ENCODE data around the gene NUMBL. TPM values are rescaled to one million over a fixed set of nuclear protein-coding genes. Genes with fewer than 3 reads are reported as not detected.
"Not testable (repeated sequence)": the region's sequence is repeated elsewhere in the genome, so short reads cannot be mapped to it uniquely, and the experiment has no call there.

NUMBL gene
- total and polyA plus RNA-seq, 4 donors: 1.1 to 4.6 (median 2.7) TPM

- TF ChIP-seq ZBTB33 (IDR thresholded peaks at IDR 0.05): no peak
- TF ChIP-seq EGR1 (IDR thresholded peaks at IDR 0.05; ENCODE audit: low read depth in 2 of 2): no peak
Measured at GRCh38 chr19:40733149-40733548, 42.7 kb upstream of the NUMBL start (continued).

- DNase-seq (ENCODE audit: low spot score); H3K27ac ChIP-seq (ENCODE audit: low read depth in 1 of 2, low read length in 2 of 2); H3K4me1 ChIP-seq (ENCODE audit: control insufficient read depth in 4 of 4, insufficient read depth in 4 of 4, low read length in 3 of 4); H3K9ac ChIP-seq (ENCODE audit: low read depth in 1 of 2, low read length in 2 of 2); H3K4me3 ChIP-seq (ENCODE audit: low read depth in 1 of 3, low read length in 3 of 3); H3K9me3 ChIP-seq (ENCODE audit: control insufficient read depth in 4 of 4, low read length in 3 of 4); H3K27me3 ChIP-seq (ENCODE audit: control insufficient read depth in 4 of 4, insufficient read depth in 4 of 4, low read length in 3 of 4): not testable (repeated sequence)
- WGBS: 98% methylated on average over 16 of the region's 16 CpGs
- H3K36me3 ChIP-seq (ENCODE audit: control insufficient read depth in 4 of 4, insufficient read depth in 3 of 4, low read depth in 1 of 4, low read length in 3 of 4): peaks cover 14 to 84% (median 53%) of the 10 kb centered on the region in 4 donors
Measured at GRCh38 chr19:40732304-40732703, 41.9 kb upstream of the NUMBL start.

- H3K27me3 ChIP-seq (ENCODE audit: control insufficient read depth in 4 of 4, insufficient read depth in 4 of 4, low read length in 3 of 4); H3K4me1 ChIP-seq (ENCODE audit: control insufficient read depth in 4 of 4, insufficient read depth in 4 of 4, low read length in 3 of 4); H3K9me3 ChIP-seq (ENCODE audit: control insufficient read depth in 4 of 4, low read length in 3 of 4); DNase-seq (ENCODE audit: low spot score); H3K27ac ChIP-seq (ENCODE audit: low read depth in 1 of 2, low read length in 2 of 2); H3K9ac ChIP-seq (ENCODE audit: low read depth in 1 of 2, low read length in 2 of 2); H3K4me3 ChIP-seq (ENCODE audit: low read depth in 1 of 3, low read length in 3 of 3): not testable (repeated sequence)
- H3K36me3 ChIP-seq (ENCODE audit: control insufficient read depth in 4 of 4, insufficient read depth in 3 of 4, low read depth in 1 of 4, low read length in 3 of 4): peaks cover 24 to 79% (median 52%) of the 10 kb centered on the region in 4 donors
- 92% methylated on average over 5 of the region's 5 CpGs for WGBS
Measured at GRCh38 chr19:40730065-40730464, 39.6 kb upstream of the NUMBL start.

GRCh38 chr19:40726279-40726678 lies 35.8 kb upstream of the NUMBL start:
- 97% methylated on average over 4 of the region's 4 CpGs for WGBS
- peaks cover 15 to 53% (median 41%) of the 10 kb centered on the region in 4 donors for H3K36me3 ChIP-seq (ENCODE audit: control insufficient read depth in 4 of 4, insufficient read depth in 3 of 4, low read depth in 1 of 4, low read length in 3 of 4)
- no peak overlapping the region for H3K27ac ChIP-seq (ENCODE audit: low read depth in 1 of 2, low read length in 2 of 2)
- TF ChIP-seq CTCF (IDR thresholded peaks at IDR 0.05; ENCODE audit: low read depth, low read length, missing input control) (no peak), RAD21 (IDR thresholded peaks at IDR 0.05) (no peak), EGR1 (IDR thresholded peaks at IDR 0.05; ENCODE audit: low read depth in 2 of 2) (no peak), FOXA2 (IDR thresholded peaks at IDR 0.05) (no peak), TAF1 (conservative IDR thresholded peaks at IDR 0.05) (no peak), RXRA (IDR thresholded peaks at IDR 0.05) (no peak), YY1 (IDR thresholded peaks at IDR 0.05) (no peak), HNF4G (IDR thresholded peaks at IDR 0.05) (no peak), ZBTB33 (IDR thresholded peaks at IDR 0.05) (no peak), HNF4A (conservative IDR thresholded peaks at IDR 0.05) (no peak), JUND (IDR thresholded peaks at IDR 0.05) (no peak), MAX (IDR thresholded peaks at IDR 0.05) (no peak), FOXA1 (IDR thresholded peaks at IDR 0.05) (no peak), NR2F2 (IDR thresholded peaks at IDR 0.05) (no peak), REST (IDR thresholded peaks at IDR 0.05) (no peak)
- DNase-seq (ENCODE audit: low spot score): no peak
- no peaks in the 10 kb centered on the region for H3K4me1 ChIP-seq (ENCODE audit: control insufficient read depth in 4 of 4, insufficient read depth in 4 of 4, low read length in 3 of 4)
- no peak overlapping the region for H3K4me3 ChIP-seq (ENCODE audit: low read depth in 1 of 3, low read length in 3 of 3)
- H3K27me3 ChIP-seq (ENCODE audit: control insufficient read depth in 4 of 4, insufficient read depth in 4 of 4, low read length in 3 of 4): no peaks in the 10 kb centered on the region
- no peak overlapping the region for H3K9ac ChIP-seq (ENCODE audit: low read depth in 1 of 2, low read length in 2 of 2)
- no peaks in the 10 kb centered on the region for H3K9me3 ChIP-seq (ENCODE audit: control insufficient read depth in 4 of 4, low read length in 3 of 4)

Data from liver (tissue), 9 donors.